B cell (primary cell): Measurements from ENCODE around the gene ENDOV. TPM values are rescaled to one million over a fixed set of nuclear protein-coding genes. Genes with fewer than 3 reads are reported as not detected.

Experiments used
- ATAC-seq: fragments of 200-7000 bp; cut with Tn5 transposase; one replicate; pipeline ENCODE4 v1.10.0; 2021; ENCODE audit warnings: low read depth, mild to moderate bottlenecking, moderate number of reproducible peaks, moderate library complexity
- CTCF ChIA-PET: fragments of 350-600 bp; sonication (Branson Sonifier 250); formaldehyde crosslinking; loops from one replicate; lab custom pipeline; 2021; ENCODE audit warnings: antibody characterized with exemption, inconsistent platforms; lab: Charles Lee
- POLR2A ChIA-PET: fragments of 350-600 bp; sonication (Branson Sonifier 250); formaldehyde crosslinking; loops from one replicate; lab custom pipeline; 2021; ENCODE audit warnings: antibody characterized with exemption; lab: Charles Lee
- DNase-seq: peaks from one replicate; pipeline ENCODE4 v3.0.0; 2013
- H2AFZ ChIP-seq: 2 replicates; pipeline ENCODE4 v1.6.1; 2012; ENCODE audit warnings: mild to moderate bottlenecking, low read depth, low read length; ENCODE audit not compliant: insufficient read depth, poor library complexity, severe bottlenecking
- H3K27ac ChIP-seq, 2 donors: 1 replicate in 1 of 2; 2 replicates in 1 of 2; pipeline ENCODE4 v1.5.1; 2012 to 2013; ENCODE audit warnings: low read length in 2 of 2, mild to moderate bottlenecking in 2 of 2, moderate library complexity in 1 of 2
- H3K27me3 ChIP-seq, 4 experiments: fragments of 200-600 bp in 1 of 4; sonication (generic) in 1 of 4; replicated peaks in 1 of 4; 1 replicate in 2 of 4; 2 replicates in 2 of 4; pipeline versions ENCODE4 v1.6.1 to v1.7.0; 2013 to 2016; ENCODE audit warnings: low read length in 3 of 4, mild to moderate bottlenecking in 2 of 4, mixed read lengths in 1 of 4, moderate library complexity in 1 of 4; ENCODE audit not compliant: insufficient read depth in 4 of 4, control insufficient read depth in 3 of 4; ENCODE audit errors: control extremely low read depth in 1 of 4
- H3K36me3 ChIP-seq, 2 experiments: replicated peaks in 1 of 2; 1 replicate in 1 of 2; 2 replicates in 1 of 2; pipeline versions ENCODE4 v1.6.1 to v1.7.1; 2013; ENCODE audit warnings: low read length in 1 of 2; ENCODE audit not compliant: insufficient read depth in 2 of 2, control insufficient read depth in 1 of 2; ENCODE audit errors: control extremely low read depth in 1 of 2, extremely low read depth in 1 of 2
- H3K4me1 ChIP-seq, 2 donors: fragments of 200-600 bp in 1 of 2; sonication (generic) in 1 of 2; 1 replicate in 1 of 2; 2 replicates in 1 of 2; pipeline versions ENCODE4 v1.5.1 to v1.6.1; 2013 to 2017; ENCODE audit warnings: low read length in 2 of 2; ENCODE audit not compliant: control insufficient read depth in 2 of 2, insufficient read depth in 2 of 2
- H3K4me2 ChIP-seq: replicated peaks from 2 replicates; pipeline ENCODE3; 2012; ENCODE audit warnings: mild to moderate bottlenecking, low read depth, low read length; ENCODE audit not compliant: poor library complexity, severe bottlenecking
- H3K4me3 ChIP-seq, 5 experiments: fragments of 200-600 bp in 1 of 5; sonication (generic) in 1 of 5; 1 replicate in 3 of 5; 2 replicates in 2 of 5; pipeline versions ENCODE4 v1.5.1 to v1.7.0; 2011 to 2016; ENCODE audit warnings: low read length in 4 of 5, mild to moderate bottlenecking in 4 of 5, low read depth in 2 of 5, control low read depth in 1 of 5, moderate library complexity in 1 of 5; ENCODE audit not compliant: insufficient read depth in 1 of 5; ENCODE audit errors: control extremely low read depth in 1 of 5, extremely low read depth in 1 of 5
- H3K79me2 ChIP-seq: fragments of 200-600 bp; sonication (generic); one replicate; pipeline ENCODE4 v1.6.0; 2016; ENCODE audit warnings: low read length; ENCODE audit not compliant: control insufficient read depth, insufficient read depth
- H3K9ac ChIP-seq: fragments of 200-600 bp; sonication (generic); 2 replicates; pipeline ENCODE4 v1.6.1; 2017; ENCODE audit warnings: mild to moderate bottlenecking, low read length, moderate library complexity
- H3K9me3 ChIP-seq, 3 donors: one replicate each; pipeline versions ENCODE4 v1.6.1 to v1.7.1; 2013; ENCODE audit warnings: low read length in 2 of 3; ENCODE audit not compliant: control insufficient read depth in 2 of 3, insufficient read depth in 1 of 3; ENCODE audit errors: control extremely low read depth in 1 of 3
- H4K20me1 ChIP-seq: 2 replicates; pipeline ENCODE4 v1.6.0; 2012; ENCODE audit warnings: mild to moderate bottlenecking, low read length; ENCODE audit not compliant: insufficient read depth, control insufficient read depth, poor library complexity, severe bottlenecking
- H3K27ac Mint-ChIP-seq: one replicate; pipeline ENCODE4 v1.8.0; 2021; ENCODE audit warnings: mixed read lengths
- H3K27me3 Mint-ChIP-seq: one replicate; pipeline ENCODE4 v1.8.0; 2021; ENCODE audit warnings: mixed read lengths
- H3K4me1 Mint-ChIP-seq: one replicate; pipeline ENCODE4 v1.8.0; 2021; ENCODE audit warnings: mixed read lengths
- H3K4me3 Mint-ChIP-seq: one replicate; pipeline ENCODE4 v1.8.0; 2021; ENCODE audit warnings: mixed read lengths
- H3K9me3 Mint-ChIP-seq: one replicate; pipeline ENCODE4 v1.8.0; 2022; ENCODE audit warnings: mixed read lengths; ENCODE audit not compliant: insufficient read depth
- EZH2 ChIP-seq: IDR thresholded peaks from 2 replicates; pipeline ENCODE4 v1.6.1; 2012; ENCODE audit warnings: borderline replicate concordance, low read depth, mild to moderate bottlenecking, moderate library complexity, low read length; ENCODE audit not compliant: insufficient read depth, poor library complexity, severe bottlenecking
- WGBS: methylation state at CpG from one replicate; pipeline ENCODE4 v1.1.5; 2013; ENCODE audit warnings: missing lambda C conversion rate; ENCODE audit not compliant: insufficient coverage; 5-methylcytosine and 5-hydroxymethylcytosine counted together
- intact Hi-C: fragments of 100-400 bp; cut with micrococcal nuclease; formaldehyde crosslinking; loops from one replicate; pipeline ENCODE4 v1.10.0; 2022
- polyA plus RNA-seq: library from polyadenylated mRNA; depleted of rRNA; stranded (reverse); fragments of >200 nt; gene quantifications from 2 replicates; pipeline ENCODE4 v1.2.3, GENCODE V29; 2012
- total RNA-seq, 2 donors: library from RNA; stranded (reverse); fragments of 120-200 nt in 1 of 2; gene quantifications; 1 replicate in 1 of 2; 2 replicates in 1 of 2; pipeline versions ENCODE4 v1.2.3 to v1.2.4, GENCODE V29; 2013 to 2022
- TF ChIP-seq, protein P1 (sequence below): fragments of 200-600 bp; IDR thresholded peaks from one replicate; pipeline ENCODE4 v1.8.0; 2022; ENCODE audit warnings: antibody characterized with exemption, mild to moderate bottlenecking

ENDOV gene
- total and polyA plus RNA-seq, 2 donors (not counting 1 experiment from before 2014, with no cell fraction given), result 25.3 to 49.5 TPM

DNA sequence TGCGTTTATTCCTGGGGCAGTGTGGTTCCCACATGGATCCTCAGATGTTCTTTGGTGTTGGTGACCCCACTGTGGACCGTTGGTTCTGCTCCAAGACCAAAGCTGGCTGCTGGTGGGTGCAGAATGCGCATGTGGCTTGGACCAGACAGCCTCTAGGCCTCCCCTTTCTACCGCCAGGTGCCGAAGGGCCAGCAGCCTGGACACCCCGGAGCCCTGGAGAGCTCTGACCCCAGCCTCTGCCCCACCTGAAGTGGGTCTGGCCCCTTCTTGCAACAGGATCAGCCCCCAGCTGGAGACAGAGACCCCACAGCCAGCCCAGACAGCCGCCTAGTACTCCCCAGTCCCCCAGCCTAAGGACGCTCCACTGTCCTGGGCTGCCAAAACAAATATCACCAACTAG is 43.0 kb downstream of the ENDOV start:
- Histone ChIP-seq H3K9ac (no peak overlapping the region), H3K9me3 (peaks cover 0 to 7% (median 0%) of the 10 kb centered on the region in 3 donors), H2AFZ (no peak overlapping the region), H3K79me2 (no peaks in the 10 kb centered on the region), H3K4me3 (no peak overlapping the region), H4K20me1 (no peaks in the 10 kb centered on the region), H3K4me2 (no peak overlapping the region), H3K36me3 (no peaks in the 10 kb centered on the region), H3K27ac (no peak overlapping the region), H3K4me1 (peaks cover 7 to 17% of the 10 kb centered on the region in 2 donors), H3K27me3 (peaks cover 0 to 35% (median 0%) of the 10 kb centered on the region in 4 experiments)
- intact Hi-C loops, result no loop called here
- Mint-ChIP-seq H3K9me3 (no peaks in the 10 kb centered on the region), H3K27ac (no peak overlapping the region), H3K4me1 (peaks cover 18% of the 10 kb centered on the region), H3K4me3 (no peak overlapping the region), H3K27me3 (peaks cover 38% of the 10 kb centered on the region)
- ChIA-PET POLR2A (no interaction called here), CTCF (no interaction called here)
- TF ChIP-seq EZH2, result no peak
- TF ChIP-seq, protein P1, sequence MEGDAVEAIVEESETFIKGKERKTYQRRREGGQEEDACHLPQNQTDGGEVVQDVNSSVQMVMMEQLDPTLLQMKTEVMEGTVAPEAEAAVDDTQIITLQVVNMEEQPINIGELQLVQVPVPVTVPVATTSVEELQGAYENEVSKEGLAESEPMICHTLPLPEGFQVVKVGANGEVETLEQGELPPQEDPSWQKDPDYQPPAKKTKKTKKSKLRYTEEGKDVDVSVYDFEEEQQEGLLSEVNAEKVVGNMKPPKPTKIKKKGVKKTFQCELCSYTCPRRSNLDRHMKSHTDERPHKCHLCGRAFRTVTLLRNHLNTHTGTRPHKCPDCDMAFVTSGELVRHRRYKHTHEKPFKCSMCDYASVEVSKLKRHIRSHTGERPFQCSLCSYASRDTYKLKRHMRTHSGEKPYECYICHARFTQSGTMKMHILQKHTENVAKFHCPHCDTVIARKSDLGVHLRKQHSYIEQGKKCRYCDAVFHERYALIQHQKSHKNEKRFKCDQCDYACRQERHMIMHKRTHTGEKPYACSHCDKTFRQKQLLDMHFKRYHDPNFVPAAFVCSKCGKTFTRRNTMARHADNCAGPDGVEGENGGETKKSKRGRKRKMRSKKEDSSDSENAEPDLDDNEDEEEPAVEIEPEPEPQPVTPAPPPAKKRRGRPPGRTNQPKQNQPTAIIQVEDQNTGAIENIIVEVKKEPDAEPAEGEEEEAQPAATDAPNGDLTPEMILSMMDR, result no peak
- ATAC-seq, result no peak
- no peak for DNase-seq
- WGBS, result 92% methylated on average over 7 of the region's 8 CpGs

DNA sequence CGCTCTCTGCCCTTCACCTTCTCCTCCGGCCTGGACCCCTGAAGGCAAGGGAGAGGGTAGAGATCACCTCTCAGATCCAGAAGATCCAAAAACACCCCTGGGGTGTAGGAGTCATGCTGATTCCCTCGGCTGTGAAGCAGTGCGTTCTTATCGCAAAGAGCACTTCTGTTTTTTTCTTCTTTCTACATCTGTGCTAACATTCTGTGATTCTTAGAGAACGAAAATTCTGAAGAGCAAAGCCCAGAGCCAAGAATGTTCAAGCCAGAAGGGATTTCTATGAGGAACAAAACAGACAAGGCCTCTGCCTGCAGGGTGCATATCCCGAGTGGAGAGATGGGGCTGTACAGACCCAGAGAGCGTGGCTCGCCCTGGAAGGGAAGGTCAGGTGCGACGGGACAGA is 44.3 kb downstream of the ENDOV start:
- WGBS, result 72% methylated on average over 3 of the region's 11 CpGs
- Mint-ChIP-seq H3K27me3 (peaks cover 38% of the 10 kb centered on the region), H3K4me3 (no peak overlapping the region), H3K4me1 (peaks cover 10% of the 10 kb centered on the region), H3K27ac (no peak overlapping the region), H3K9me3 (no peaks in the 10 kb centered on the region)
- Histone ChIP-seq H3K9me3 (peaks cover 0 to under 1% (median 0%) of the 10 kb centered on the region in 3 donors), H3K4me3 (no peak overlapping the region), H4K20me1 (no peaks in the 10 kb centered on the region), H3K9ac (no peak overlapping the region), H3K36me3 (no peaks in the 10 kb centered on the region), H3K4me1 (peaks cover under 1 to 10% of the 10 kb centered on the region in 2 donors), H3K27me3 (peaks cover 0 to 44% (median 1%) of the 10 kb centered on the region in 4 experiments), H3K27ac (no peak overlapping the region), H3K4me2 (no peak overlapping the region), H3K79me2 (no peaks in the 10 kb centered on the region), H2AFZ (no peak overlapping the region)
- ChIA-PET POLR2A (no interaction called here), CTCF (no interaction called here)
- DNase-seq (no peak), ATAC-seq (no peak)
- TF ChIP-seq EZH2, result no peak
- TF ChIP-seq, protein P1, result no peak
- intact Hi-C loops, result no loop called here
